Measurements from ENCODE around the gene RBMS1.

- TF ChIP-seq RAD21 (IDR thresholded peaks at IDR 0.05) (no peak), REST (IDR thresholded peaks at IDR 0.05) (no peak), JUND (IDR thresholded peaks at IDR 0.05) (no peak), CTCF (IDR thresholded peaks at IDR 0.05; ENCODE audit: low read depth, low read length, missing input control) (no peak), ATF3 (IDR thresholded peaks at IDR 0.05) (no peak), RXRA (IDR thresholded peaks at IDR 0.05) (no peak), YY1 (IDR thresholded peaks at IDR 0.05) (no peak)
Observed at GRCh38 chr2:160295519-160296207, 197.9 kb downstream of the RBMS1 start.
